Measurements from ENCODE around the gene S100A11.
A peak's percentile ranks its signal among the peaks of the same experiment; 100 is the strongest.

Gene S100A11

DNA sequence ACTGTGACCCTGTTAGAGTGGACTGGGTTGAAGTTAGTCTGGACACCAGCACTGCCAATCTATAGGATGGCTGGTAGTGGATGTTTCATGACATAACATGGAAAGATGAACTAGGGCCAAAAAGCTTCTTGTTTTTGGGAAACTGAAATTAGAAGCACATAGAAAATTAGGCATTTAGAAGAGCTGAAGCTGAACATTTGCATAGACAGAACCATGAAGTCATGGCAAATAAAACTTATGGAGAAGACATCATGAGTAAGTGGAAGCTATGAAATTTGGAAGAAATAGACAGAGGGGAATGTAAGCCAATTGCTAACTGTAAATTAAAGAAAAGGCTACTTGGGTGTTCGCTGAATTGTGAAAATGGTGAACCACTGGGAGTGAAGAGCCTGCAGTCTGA, 2.7 kb upstream of the S100A11 start:
- no peak for DNase-seq (ENCODE audit: low spot score)

GRCh38 chr1:152038871-152039270, 2.1 kb upstream of the S100A11 start:
- DNase-seq (ENCODE audit: low spot score): no peak

- DNase-seq (ENCODE audit: low spot score): no peak
Measured at GRCh38 chr1:152035539-152036266, 1.1 kb downstream of the S100A11 start.

- peak; percentile 63 for DNase-seq (ENCODE audit: low spot score)
Measured at GRCh38 chr1:152034654-152035538, 1.9 kb downstream of the S100A11 start.

- no peak for DNase-seq (ENCODE audit: low spot score)
Measured at GRCh38 chr1:152034324-152034653, 2.5 kb downstream of the S100A11 start.

DNA sequence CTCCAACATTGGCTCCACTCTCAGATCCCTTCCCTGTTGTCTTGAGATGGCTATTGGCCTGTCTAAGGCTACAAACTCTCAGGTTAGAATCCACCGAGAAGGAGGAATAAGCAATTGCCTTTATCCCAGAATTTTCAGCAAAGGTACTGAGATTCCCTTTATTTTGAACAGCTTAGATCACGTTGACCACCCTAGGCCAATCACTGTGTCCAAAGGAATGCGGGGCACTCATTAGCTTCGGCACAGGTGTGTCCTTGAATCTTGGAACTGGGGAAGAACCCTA, 6.9 kb downstream of the S100A11 start:
- DNase-seq (ENCODE audit: low spot score): no peak

DNA sequence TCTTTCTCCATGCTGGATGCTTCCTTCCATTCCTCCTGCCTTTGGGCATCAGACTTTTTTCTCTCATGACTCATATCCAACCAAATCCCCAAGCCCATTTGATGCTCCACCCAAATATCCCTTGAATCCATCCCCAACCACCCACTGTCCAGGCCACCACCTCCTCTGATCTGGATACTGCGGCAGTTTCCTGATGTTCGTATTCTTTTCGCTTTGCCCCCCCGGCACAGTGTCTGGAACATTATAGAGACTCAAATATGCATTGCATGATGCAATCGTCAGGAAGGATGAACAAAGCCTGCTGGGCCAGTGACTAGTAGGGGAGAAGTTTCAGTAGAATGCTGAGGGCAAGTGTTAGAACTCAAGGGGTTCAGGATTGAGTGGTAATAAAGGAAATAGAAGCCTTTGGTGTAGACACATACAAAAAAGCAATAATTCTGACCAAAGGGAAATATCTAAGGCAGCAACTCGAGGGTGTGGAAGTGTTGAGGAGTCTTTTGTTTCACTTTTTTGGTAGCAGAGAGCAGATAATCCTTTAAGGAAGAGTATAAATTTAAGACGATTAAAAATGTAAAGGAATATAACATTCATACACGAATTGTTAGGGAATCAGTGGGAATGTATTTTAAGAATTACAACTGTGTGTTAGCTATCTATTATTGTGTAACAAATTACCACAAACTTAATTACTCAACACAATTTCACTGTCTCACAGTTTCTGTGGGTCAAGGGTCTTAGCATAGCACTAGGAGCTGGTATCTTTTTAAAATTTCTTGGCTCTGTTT, 7.5 kb downstream of the S100A11 start:
- no peak for DNase-seq (ENCODE audit: low spot score)

- DNase-seq (ENCODE audit: low spot score): no peak
Measured at GRCh38 chr1:152026895-152027294, 9.9 kb downstream of the S100A11 start.

DNA sequence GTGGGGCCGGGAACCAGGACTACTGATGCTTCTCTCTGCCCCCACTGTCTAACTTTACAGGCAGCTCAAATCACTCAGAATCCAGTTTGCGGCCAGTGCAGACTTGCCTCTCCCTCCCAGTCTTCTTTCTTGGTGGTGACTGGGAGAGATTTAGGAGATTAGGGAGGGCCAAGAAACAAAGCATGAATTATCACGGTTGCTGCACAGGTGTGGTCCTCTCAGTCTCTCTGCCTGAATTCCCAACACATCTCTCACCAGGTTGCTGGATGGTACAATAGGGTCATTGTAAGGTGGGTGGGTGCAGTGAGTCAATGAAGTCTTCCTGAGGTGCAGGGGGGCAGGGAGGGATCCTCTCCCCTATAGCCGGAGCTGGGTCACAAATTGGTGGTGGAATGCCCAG, 12.6 kb downstream of the S100A11 start:
- DNase-seq (ENCODE audit: low spot score): no peak

- DNase-seq (ENCODE audit: low spot score): no peak
Measured at GRCh38 chr1:152023221-152023620, 13.6 kb downstream of the S100A11 start.

DNA sequence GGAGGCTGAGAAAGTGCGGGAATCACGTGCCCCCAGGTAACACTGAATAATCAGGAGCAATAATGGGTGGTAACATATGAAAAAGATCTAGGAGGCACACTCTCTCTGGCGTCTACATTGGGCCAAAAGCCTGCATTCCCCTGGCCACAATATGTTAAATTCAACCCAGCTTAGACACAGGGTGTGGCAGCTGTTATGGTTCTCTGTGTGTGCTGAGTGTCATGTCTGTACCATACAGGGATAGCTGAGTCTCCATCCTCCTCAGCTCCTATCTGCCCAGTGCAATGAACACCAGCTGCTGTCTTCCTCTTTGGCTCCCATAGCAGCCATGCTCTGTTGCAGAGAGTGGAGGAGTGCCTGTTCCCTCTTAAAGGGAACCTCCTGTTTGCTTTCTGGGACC, 14.3 kb downstream of the S100A11 start:
- DNase-seq (ENCODE audit: low spot score): no peak

DNA sequence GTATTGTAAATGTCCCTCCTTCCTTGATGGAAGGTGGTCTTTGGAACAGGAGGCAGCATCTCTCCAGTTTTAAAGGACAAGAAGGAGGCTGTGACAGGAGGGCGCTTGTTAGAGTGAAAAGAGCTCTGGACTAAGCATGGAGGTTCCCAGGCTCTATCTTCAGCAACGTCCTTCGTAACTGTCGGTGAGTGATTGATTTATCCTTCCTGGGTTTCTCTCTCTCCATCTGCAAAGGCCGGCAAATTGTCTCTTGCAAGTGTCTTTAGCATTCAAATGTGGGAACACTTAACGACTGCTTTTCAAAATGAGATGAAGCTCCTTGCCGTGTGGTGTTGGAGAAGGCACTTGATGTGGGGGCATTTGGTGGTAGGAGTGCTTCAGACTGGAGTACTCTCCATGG, 15.2 kb downstream of the S100A11 start:
- no peak for DNase-seq (ENCODE audit: low spot score)

DNA sequence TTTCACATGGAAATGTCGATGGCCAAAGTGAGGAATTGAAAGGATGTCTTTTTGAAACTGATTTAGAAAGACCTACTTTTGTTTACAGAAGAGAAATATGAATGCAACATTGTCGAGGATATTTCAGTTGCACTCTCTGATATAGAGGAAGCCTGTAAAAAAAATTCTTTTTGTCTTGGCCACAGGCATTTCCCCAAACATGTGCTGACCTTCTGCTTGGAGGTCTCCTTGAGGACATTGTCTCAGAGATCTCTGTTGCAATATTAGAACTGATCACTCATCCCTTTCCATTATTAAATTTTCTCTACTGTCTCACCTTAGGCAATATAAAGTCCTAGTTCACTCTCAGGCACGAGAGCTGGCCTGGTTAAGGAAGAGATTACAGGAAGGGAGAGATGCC, 16.0 kb downstream of the S100A11 start:
- DNase-seq (ENCODE audit: low spot score): no peak

DNA sequence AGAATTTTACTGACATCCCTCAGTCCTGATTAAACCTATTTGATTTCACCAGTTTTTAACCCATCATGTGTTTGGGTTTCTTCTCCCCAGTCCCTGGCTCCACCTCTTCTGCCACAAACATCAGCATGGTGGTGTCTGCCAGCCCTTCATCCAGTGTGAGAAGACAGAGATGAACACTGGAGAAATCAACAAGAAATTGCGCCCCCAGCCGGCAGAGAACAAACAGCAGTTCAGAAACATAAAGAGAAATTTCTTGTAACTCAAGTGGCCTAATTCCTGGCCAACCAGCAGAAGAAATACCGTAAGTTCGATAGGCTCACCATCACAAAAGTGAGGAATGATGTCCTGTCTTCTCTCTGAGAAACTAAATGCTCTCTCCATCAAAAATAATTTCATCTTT, 18.3 kb downstream of the S100A11 start:
- DNase-seq (ENCODE audit: low spot score): no peak

GRCh38 chr1:152015766-152016165, 21.0 kb downstream of the S100A11 start:
- no peak for DNase-seq (ENCODE audit: low spot score)

GRCh38 chr1:152014943-152015342, 21.9 kb downstream of the S100A11 start:
- DNase-seq (ENCODE audit: low spot score): no peak

DNA sequence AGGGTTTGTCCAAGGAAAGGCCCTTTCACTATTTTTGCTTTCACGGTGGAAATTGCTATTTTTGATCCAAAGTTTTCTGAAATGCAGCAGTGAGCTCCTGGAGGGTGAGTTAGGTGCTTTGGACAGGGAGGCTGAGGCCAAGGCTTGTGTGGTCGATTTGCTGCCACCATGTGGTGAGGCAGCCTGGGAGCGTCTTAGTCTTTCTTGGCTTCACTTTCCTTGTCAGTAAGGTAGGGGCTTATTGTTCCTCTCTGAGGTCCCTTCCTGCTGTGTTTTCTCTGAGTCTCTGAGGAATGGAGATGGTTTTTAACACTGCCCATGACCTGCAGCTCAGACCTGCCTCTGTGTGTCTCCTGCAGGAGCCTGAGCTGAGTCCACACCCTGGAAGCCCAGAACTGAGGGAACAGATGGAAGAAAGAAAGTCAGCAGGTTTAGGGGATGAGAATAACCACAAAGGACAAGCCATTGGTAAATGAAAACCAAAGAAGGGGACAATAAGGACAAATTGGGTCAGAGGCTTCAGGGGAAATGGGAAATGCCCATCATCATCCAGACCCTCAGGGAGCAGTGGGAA, 23.1 kb downstream of the S100A11 start:
- no peak for DNase-seq (ENCODE audit: low spot score)

GRCh38 chr1:152009691-152010090, 27.1 kb downstream of the S100A11 start:
- no peak for DNase-seq (ENCODE audit: low spot score)

GRCh38 chr1:152007047-152007446, 29.8 kb downstream of the S100A11 start:
- no peak for DNase-seq (ENCODE audit: low spot score)

- DNase-seq (ENCODE audit: low spot score): no peak
Measured at GRCh38 chr1:152005360-152005912, 31.4 kb downstream of the S100A11 start.

DNA sequence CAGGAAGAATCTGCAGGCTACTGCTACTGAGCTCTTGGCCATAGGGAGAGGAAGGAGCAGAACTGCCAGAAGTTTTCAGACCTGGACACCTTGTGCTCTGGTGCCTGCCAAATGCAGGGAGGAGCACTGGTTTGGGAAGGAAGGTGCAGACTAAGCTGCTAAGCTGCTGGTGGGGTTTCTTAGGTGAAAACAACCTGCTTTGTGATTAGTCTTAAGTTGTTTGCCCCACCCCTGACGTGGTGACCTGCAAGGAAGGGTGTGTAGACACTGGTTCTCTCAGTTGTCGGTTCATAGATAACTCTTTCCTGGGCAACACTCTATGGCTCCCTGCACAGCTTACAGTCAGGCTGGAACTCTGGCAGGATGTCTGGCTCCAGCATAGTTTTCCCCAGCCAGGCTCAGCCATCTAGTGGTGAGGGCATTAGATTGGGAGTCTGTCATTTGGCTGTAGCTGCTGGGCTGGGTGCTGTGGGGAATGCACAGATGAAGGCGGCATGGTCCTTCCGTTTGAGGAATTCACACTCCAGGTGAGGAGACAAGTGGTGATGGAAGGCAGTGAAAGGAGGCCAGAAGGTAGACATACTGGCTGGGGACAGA, 32.9 kb downstream of the S100A11 start:
- DNase-seq (ENCODE audit: low spot score): no peak

GRCh38 chr1:152002960-152003359, 33.8 kb downstream of the S100A11 start:
- no peak for DNase-seq (ENCODE audit: low spot score)
